AG09319 (cell line): Measurements from ENCODE around the gene CHD9NB.

Experiments used
- DNase-seq: peaks from one replicate; pipeline ENCODE4 v3.0.0-alpha.2; 2010; ENCODE audit warnings: low read depth; ENCODE audit errors: extremely low read depth
- CTCF ChIP-seq: IDR thresholded peaks from 2 replicates; pipeline ENCODE4 v1.5.1; 2011; ENCODE audit warnings: low read depth, mild to moderate bottlenecking, inconsistent platforms, low read length, moderate library complexity

CHD9NB gene

GRCh38 chr16:53094013-53094630 lies 41.4 kb upstream of the CHD9NB start:
- no peak for DNase-seq

GRCh38 chr16:53093162-53093744 lies 40.6 kb upstream of the CHD9NB start:
- TF ChIP-seq CTCF: no peak
- DNase-seq: no peak

More at GRCh38 chr16:53094013-53094630, 41.4 kb upstream of the CHD9NB start:
- TF ChIP-seq CTCF: no peak

- no peak for DNase-seq
- no peak for TF ChIP-seq CTCF
Observed at GRCh38 chr16:53092284-53092683, 39.6 kb upstream of the CHD9NB start.

GRCh38 chr16:53091466-53092211 lies 38.9 kb upstream of the CHD9NB start:
- DNase-seq: peak; percentile 77
- TF ChIP-seq CTCF: no peak

GRCh38 chr16:53090591-53091411 lies 38.1 kb upstream of the CHD9NB start:
- peak; percentile 98 for DNase-seq
- TF ChIP-seq CTCF: no peak

GRCh38 chr16:53090286-53090590 lies 37.5 kb upstream of the CHD9NB start:
- TF ChIP-seq CTCF: no peak
- DNase-seq: no peak
